GM18868 (cell line): ENCODE results near the gene TMEM61.

Experiments used
- ATAC-seq: cut with Tn5 transposase; IDR thresholded peaks from one replicate; pipeline ENCODE4 v1.9.1; 2021; ENCODE audit warnings: mild to moderate bottlenecking, moderate library complexity; ENCODE audit not compliant: unreplicated experiment

The TMEM61 gene

DNA sequence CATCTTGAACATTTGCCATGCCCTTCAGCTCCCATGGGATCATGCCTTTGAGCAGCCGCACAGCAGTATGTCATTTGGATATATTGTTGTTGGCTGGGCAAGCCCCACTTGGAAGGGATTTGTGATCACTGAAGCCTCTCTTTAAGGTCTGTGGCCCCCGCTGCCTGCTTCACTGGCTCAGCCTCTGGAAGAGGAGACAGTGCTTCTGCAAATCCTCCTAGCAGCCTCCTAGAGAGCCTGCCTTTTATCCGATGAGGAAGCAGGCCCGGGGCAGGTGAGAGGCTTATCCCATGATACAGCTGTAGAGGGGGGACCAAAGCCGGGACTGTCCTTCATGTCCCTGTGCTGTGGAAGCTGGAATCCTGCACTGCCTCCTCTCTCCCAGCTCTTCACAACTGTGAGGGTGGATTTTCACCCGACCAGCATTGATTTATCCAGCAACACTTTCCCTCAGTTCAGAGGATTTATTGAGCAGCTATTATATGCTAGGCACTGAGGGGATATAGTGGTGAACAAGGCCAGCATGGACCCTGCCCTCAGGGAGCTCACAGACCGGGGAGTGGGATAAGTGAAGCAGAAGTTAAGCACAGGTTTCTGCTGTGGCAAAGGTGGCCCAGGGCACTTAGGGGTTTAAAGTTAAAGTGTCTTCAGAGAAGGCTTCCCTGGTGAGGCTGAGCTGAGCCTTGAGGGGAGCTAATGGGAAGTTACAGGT lies 3.9 kb downstream of the TMEM61 start:
- ATAC-seq = no peak

DNA sequence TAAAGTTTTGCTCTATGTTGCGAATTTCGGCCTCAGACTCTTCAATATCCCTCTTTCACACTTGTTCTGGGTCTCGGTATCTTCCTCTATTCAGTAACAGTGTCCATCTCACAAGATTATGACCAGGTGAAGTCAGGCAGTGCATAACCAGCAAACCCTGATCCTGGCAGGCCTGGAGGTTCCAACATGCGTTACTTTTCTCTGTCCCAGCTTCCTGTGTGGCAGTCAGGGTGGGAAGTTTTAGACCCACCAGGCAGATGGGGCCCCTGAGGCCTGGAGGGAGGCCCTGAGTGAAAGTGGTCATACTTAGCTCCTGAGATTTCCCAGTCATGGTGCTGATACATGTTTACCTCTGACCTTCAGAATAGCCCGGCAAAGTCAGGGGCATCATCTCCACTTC lies 5.1 kb downstream of the TMEM61 start:
- ATAC-seq = no peak

DNA sequence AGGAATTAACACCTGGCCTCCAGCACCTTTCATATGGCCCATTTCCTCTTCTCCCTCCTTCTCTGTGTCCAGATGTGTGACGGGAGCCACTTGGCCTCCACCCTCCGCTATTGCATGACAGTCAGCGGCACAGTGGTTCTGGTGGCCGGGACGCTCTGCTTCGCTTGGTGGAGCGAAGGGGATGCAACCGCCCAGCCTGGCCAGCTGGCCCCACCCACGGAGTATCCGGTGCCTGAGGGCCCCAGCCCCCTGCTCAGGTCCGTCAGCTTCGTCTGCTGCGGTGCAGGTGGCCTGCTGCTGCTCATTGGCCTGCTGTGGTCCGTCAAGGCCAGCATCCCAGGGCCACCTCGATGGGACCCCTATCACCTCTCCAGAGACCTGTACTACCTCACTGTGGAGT lies 5.6 kb downstream of the TMEM61 start:
- ATAC-seq = no peak

DNA sequence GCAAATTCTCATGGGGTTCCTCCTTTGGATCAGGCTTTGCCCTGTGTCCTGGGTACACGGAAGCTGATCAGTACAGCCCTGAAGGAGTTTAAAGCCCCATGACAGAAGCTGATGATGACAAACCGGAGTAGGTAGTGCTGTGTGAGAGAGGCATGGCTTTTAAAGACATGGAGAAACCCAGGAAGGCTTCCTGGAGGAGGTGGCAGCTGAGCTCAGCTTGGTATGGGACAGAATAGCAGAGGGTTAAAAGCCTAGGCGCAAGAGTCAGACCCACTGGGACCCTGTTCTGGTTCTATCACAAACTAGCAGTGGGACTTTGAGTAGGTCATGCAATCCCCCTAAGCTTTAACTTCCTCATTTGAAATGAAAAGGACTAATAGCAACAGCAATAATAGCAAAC lies 6.1 kb downstream of the TMEM61 start:
- ATAC-seq = no peak

- no peak for ATAC-seq
Observed at GRCh38 chr1:54987427-54987826, 7.0 kb downstream of the TMEM61 start.

DNA sequence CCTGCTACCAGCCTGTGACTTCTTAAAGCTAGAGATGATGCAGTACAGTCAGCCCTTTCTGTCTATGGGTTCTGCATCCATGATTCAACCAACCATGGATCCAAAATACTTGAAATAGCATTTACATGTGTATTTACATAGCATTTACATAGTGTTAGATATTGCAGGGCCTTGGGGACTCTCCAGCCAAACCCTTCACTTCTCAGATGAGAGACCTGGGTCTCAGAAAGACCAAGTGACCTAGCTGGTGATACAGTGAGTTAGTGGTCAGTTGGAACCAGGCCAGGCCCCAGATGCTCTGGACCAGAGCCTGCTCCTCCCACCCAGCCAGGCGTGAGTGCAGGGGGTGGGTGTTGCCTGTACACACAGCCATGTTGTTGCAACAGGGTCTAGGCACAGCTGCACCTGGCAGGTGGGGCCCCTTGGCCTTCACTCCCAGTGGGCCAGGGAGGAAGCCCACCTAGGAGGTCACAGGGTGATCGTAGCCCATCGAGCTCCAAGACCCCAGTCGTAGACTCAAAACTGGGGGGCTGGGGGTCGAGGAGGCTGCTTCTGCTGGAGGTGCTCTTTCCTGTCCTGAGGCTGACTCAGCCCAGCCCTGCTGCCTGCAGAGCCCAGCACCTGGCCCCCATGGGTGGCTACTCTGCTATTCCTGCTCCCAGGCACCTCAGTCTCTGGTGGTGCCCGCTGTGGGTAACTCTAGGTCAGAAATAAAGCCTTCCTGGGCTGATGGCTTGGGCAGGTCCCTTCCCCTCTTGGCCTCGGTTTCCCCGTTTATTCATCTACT lies 7.7 kb downstream of the TMEM61 start:
- no peak for ATAC-seq

DNA sequence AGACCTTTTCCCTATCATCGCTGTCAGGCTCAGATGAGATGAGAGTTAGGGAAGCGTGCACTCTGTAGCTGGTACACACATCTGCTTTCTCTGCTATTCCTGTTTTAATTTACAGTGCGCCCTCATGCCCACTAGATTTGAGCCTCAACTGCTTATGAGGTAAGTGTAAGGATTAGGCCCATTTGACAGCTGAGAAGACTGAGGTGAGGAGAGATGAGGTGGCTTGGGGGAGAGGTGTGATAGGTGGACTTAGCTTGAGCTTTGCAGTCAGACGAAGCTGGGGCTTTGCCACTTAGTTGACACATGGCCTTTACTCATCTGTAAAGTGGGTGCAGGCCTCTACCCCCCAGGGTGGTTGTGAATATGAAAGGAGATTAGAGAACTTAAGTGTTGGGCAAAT lies 8.5 kb downstream of the TMEM61 start:
- ATAC-seq = no peak

GRCh38 chr1:54989473-54989872 lies 9.0 kb downstream of the TMEM61 start:
- ATAC-seq = no peak

DNA sequence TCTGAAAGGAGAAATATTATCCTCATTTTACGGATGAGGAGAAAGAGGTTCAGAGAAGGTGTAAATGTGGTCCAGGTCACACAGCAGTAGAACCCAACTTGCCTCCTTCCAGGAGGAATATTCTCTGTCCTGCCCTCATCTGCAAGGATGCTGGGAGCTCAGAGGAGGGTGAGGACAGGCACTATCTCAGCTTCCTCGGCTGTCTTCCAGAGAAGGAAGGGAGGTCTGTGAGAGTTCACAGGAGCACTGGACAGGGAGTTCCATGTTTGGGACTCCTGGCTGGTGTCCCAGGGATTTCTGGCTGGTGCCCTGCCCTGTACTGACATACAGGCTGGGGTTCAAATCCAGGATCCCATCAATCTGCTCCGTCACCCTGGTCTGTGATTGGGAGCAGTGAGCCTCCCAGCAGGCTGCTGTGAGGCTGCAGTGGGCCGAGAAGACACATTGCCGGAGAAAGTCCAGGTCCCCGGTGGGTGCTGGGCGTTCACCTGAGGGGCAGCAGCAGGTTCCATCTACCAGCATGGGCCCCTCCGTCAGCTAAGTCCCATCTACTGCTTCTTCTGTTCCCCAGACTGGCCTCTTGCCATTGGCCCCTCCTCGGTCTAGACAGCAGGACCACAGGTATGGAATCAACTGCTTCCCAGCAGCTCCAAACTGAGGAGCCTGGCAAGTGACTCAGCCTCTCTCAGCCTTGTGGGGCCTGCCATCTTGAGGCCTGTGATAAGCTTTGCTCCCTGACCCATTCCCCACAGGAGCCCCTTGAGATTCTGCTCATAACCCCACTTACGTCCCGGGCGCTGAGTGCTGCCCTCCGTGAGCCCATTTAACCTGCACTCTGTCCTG lies 9.8 kb downstream of the TMEM61 start:
- no peak for ATAC-seq

GRCh38 chr1:54990916-54991315 lies 10.5 kb downstream of the TMEM61 start:
- ATAC-seq = no peak

DNA sequence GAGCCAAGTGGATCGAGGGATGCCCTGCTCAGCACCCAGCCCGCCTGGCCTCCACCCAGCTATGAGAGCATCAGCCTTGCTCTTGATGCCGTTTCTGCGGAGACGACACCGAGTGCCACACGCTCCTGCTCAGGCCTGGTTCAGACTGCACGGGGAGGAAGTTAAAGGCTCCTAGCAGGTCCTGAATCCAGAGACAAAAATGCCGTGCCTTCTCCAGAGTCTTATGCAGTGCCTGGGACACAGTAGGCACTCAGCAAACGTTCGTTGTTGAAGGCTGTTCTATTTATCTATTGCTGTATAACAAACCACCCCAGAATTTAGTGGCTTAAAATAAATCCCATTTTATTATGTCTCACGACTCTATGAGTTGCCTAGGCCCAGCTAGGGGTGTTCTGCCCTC lies 11.5 kb downstream of the TMEM61 start:
- ATAC-seq = no peak

GRCh38 chr1:54993140-54993539 lies 12.7 kb downstream of the TMEM61 start:
- no peak for ATAC-seq

- ATAC-seq = no peak
Observed at GRCh38 chr1:54994355-54994990, 14.0 kb downstream of the TMEM61 start.

DNA sequence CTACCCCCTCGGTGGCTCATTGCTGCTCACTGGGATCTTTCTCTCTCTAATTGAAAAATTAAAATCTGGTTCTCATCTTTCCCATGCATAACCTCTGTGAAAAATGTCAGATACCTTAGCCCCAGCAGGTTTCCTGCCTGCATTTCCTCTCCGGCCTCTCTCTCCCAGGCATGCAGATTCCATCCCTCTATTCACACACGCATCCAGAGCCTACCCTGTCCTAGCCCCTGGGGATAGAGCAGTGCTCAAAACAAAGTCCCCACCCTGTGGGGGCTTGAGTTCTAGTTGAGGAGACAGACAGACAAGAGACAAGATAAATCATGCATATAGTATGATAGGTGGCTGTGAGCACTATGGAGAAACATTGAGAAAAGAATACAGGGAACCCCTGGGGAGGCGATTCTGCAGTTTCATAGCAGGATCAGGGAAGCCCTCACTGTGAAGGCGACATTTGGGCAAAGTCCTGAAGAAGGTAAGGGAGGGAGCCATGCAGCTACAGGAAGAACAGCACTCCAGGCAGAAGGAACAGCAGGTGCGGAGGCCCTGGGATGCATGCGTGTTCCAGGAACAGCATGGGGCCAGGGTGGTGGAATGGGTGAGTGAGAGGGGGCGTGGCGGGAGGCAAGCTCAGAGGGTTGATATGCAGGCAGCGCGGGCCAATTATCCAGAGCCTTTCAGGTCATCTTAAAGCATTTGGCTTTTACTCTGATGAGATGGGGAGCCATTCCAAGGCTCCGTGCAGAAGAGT lies 14.8 kb downstream of the TMEM61 start:
- no peak for ATAC-seq

DNA sequence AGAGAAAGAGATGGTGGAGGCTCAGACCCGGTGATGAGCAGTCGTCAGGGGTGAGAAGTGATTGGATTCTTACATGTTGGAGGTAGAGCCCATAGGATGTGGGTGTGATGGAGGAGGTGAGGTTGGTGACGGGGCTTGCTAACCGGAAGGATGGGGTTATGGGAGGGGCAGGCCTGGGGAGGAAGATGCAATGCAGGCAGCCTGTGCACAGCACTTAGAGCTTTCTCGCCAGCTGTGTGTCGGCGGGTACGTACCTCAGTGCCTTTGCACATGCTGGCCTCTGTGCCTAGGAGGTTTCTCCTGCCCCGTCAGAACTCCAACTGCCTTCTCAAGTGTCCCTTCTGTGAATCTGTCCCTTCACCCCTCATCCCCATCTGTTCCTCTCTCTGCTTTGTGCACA lies 15.4 kb downstream of the TMEM61 start:
- ATAC-seq = no peak

DNA sequence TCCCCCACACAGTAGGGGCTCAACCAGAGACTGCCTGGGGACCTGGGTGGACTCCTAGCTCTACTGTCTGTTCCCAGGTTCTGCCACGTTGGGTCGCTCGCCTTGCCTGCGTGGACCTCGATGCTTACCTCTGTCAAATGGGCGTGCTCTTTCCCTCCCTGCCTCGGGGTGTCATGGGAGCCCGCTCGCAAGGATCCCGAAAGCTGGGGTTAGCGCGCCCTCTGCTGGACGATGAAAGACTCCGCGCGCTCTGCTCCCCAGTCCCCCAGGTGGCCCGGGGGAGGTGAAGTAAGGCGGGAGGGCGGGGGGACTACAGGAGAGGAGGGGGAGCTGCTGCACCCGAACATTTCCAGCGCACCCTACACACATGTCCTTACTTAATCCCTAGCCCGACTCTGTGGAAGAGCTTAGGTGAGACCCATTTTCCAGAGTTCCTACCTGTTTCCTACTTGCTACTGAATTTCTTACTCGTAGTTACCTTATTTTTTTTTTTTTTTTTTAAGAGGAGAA lies 16.0 kb downstream of the TMEM61 start:
- ATAC-seq = peak; percentile 82

- ATAC-seq = no peak
Observed at GRCh38 chr1:54996869-54997710, 16.7 kb downstream of the TMEM61 start.

DNA sequence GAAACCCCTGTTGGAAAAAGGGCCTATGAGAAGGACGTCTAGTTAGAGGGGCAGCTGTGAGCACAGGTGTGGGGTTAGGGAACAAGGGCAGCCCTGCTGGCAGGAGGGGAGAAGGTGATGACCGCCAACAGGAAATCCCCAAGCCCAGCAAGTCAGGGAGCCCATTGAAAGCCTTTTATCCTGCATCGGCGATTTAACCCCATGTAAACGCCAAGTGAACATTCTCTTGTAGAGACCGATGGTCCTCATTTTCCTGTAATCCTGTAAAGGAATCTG lies 17.2 kb downstream of the TMEM61 start:
- no peak for ATAC-seq

- no peak for ATAC-seq
Observed at GRCh38 chr1:54998100-54998499, 17.7 kb downstream of the TMEM61 start.

DNA sequence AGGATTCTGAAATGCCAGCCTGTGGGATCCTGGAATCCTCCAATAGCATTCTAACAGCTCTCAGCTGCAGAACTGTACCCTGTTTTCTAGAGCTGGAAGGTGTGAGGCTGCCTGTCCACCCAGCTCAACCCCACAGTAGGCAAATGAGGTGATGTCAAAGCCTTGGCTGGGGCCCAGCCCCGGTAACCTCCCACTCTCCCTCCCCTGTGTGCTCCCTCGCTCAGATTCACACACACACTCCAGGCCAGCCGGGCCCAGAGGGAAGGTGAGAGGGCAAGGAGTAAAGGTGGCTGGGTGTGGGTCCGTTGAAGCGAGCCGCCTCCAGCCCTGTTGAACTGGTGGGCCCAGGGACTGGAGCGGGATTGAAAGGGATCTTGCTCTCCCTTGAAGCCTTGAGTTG lies 18.2 kb downstream of the TMEM61 start, which contains the start of gene BSND:
Gene BSND, plus strand, starts transcription at position 257 of the 400 bp plus-strand sequence. CDS start 254 bp downstream, outside the sequence.
- ATAC-seq = peak; percentile 53
